NB4 (cell line): Measurements from ENCODE around the gene APCDD1.

Source experiments
- DNase-seq: peaks from one replicate; pipeline ENCODE4 v3.0.0; 2010; ENCODE audit warnings: low read depth
- H3K4me3 ChIP-seq: one replicate; pipeline ENCODE4 v1.5.1; 2011; ENCODE audit warnings: mild to moderate bottlenecking, low read depth, low read length, moderate library complexity
- MYC ChIP-seq: IDR thresholded peaks from 2 replicates; pipeline ENCODE4 v1.6.1; 2011; ENCODE audit warnings: low read depth, low read length
- POLR2A ChIP-seq: IDR thresholded peaks from 2 replicates; pipeline ENCODE4 v1.6.1; 2011; ENCODE audit warnings: mild to moderate bottlenecking; ENCODE audit not compliant: insufficient read length; ENCODE audit errors: extremely low read depth
- TF ChIP-seq, protein P1 (sequence below): IDR thresholded peaks from 2 replicates; pipeline ENCODE4 v1.6.1; 2011; ENCODE audit warnings: low read depth, low read length
- TF ChIP-seq, protein P2 (sequence below): IDR thresholded peaks from one replicate; pipeline ENCODE4 v1.5.1; 2012; ENCODE audit warnings: low read depth, low read length

The APCDD1 gene

DNA sequence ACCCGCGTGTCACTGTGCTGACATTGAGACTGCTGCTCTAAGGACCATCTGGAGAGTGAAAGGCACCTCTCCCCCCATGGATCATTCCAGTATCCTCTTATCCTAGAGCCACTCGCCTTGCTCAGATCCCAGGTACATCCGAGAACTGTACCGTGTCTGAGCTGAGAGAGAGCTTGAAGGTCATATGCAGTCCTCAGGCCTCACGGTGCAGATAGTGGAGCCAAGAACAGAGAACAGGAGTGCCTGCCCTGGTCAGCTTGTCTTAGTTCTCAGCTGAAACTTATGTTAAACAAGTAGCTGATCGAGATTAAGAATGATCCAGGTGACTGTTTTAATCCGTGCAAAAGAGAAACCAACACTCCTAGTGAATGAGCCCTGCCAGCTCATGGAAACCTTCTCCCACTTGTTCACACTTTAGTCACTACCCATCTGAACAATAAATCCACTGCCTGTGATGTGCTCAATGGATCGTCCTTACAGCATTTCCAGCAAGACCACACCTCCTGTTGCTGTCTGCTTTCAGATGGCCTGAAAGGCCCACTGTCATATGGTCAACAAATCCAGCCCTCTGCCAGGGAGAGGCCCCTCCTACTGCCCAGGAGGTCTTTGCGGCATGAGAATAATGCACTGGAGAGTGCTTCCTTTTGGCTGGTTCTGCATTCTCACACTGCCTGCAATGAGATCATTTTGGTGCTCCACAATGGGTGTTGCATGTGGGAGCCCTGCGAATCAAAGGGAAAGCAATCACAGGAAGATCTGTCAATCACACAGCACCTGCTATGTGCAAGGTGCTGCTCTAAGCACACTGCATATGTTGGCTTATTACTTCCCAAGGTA lies 43.7 kb upstream of the APCDD1 start:
- no peak for DNase-seq
- TF ChIP-seq, protein P1, sequence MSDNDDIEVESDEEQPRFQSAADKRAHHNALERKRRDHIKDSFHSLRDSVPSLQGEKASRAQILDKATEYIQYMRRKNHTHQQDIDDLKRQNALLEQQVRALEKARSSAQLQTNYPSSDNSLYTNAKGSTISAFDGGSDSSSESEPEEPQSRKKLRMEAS: no peak
- no peak for TF ChIP-seq MYC
- TF ChIP-seq POLR2A: no peak
- TF ChIP-seq, protein P2, sequence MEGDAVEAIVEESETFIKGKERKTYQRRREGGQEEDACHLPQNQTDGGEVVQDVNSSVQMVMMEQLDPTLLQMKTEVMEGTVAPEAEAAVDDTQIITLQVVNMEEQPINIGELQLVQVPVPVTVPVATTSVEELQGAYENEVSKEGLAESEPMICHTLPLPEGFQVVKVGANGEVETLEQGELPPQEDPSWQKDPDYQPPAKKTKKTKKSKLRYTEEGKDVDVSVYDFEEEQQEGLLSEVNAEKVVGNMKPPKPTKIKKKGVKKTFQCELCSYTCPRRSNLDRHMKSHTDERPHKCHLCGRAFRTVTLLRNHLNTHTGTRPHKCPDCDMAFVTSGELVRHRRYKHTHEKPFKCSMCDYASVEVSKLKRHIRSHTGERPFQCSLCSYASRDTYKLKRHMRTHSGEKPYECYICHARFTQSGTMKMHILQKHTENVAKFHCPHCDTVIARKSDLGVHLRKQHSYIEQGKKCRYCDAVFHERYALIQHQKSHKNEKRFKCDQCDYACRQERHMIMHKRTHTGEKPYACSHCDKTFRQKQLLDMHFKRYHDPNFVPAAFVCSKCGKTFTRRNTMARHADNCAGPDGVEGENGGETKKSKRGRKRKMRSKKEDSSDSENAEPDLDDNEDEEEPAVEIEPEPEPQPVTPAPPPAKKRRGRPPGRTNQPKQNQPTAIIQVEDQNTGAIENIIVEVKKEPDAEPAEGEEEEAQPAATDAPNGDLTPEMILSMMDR: no peak
- H3K4me3 ChIP-seq: no peak overlapping the region

DNA sequence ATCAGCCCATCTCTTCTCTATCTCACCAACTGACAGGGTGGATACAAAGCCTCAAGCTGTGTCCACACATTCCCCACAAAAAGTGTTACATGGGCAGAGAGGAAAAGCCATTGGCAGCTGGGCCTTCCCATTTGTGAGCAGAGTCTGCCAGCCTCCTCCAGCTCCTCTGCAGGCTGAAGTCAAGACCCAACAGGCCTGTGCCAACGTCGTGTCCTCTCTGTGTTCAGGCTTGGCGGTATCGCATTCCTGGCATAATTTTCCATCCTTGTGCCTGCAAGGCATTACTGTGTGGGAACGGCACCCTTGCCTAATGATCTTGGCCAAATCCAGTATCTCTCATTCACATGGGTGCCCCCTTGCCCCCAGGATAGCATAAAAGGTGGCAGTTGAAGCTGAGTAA lies 41.5 kb upstream of the APCDD1 start:
- DNase-seq: no peak
- H3K4me3 ChIP-seq: no peak overlapping the region
- TF ChIP-seq, protein P1: no peak
- TF ChIP-seq, protein P2: no peak
- TF ChIP-seq POLR2A: no peak
- TF ChIP-seq MYC: no peak

DNA sequence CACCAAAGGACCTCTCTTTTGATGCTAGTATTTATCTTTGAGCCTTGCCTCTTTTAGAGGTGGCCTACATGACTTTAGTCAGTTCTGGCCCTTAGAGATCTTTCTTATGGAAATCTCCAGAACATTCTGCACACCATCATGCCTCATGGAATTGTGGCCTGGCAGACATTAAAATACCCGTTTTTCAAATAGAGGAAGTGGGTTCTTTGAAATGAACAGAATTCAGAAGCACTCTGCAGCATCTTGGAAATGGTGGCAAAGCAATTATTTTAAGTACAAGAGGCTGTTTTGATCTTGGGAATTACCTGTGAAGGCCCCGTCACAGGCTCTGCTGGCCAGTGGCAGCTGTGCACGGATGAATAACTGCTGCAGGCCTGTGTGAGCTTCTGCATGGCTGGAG lies 40.7 kb upstream of the APCDD1 start:
- no peak for DNase-seq
- H3K4me3 ChIP-seq: no peak overlapping the region
- TF ChIP-seq, protein P1: no peak
- TF ChIP-seq MYC (no peak), POLR2A (no peak)
- TF ChIP-seq, protein P2: no peak

DNA sequence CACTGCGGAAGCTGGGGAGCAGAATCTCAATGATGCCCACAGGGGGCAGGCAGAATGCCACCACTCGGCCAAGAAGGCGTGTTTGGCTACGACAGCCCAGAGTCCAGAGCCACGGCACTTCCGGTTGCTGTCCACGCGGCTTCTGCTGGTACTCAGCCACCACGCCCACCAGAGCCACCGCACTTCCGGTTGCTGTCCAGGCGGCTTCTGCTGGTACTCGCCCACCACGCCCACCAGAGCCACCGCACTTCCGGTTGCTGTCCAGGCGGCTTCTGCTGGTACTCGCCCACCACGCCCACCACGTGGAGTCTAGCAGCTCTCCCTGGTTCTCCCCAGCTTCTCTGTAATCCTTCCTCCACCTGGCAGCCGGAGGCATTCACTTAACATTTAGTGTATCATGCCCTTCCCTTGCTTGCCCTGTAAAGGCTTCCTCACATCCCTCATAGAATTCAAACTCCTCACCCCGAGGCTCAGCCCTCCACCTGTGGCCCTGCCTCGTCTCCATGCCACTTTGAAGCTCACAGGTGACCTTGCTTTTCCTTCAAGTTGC lies 40.1 kb upstream of the APCDD1 start:
- TF ChIP-seq, protein P2: no peak
- TF ChIP-seq POLR2A: no peak
- TF ChIP-seq, protein P1: no peak
- TF ChIP-seq MYC: no peak
- no peak for DNase-seq
- no peak overlapping the region for H3K4me3 ChIP-seq

DNA sequence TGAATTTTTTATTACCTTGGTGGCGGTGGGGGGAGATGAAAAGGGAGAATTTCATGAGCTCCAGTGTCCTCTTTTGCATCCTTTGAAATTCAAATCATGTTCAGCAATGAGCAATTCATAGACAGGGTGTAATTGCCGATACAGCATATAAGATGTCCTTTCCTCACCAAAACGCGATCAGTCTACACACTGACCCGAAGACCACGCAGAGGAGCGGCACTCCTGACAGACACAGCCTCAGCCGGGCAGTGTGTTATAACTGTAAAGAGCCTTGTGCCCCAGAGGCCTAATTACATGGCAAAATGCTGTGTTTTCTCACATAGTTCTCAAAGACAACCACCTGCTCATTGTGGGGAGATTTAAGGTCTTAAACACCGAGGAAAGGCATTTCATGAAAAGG lies 38.4 kb upstream of the APCDD1 start:
- no peak for DNase-seq
- TF ChIP-seq, protein P1: no peak
- no peak for TF ChIP-seq MYC
- TF ChIP-seq, protein P2: no peak
- no peak for TF ChIP-seq POLR2A
- H3K4me3 ChIP-seq: no peak overlapping the region
